Spleen (tissue), 7 donors: ENCODE results near the gene PEAK3.

ENCODE experiments used
- POLR2A ChIP-seq, 3 donors: fragments of 450-650 bp; IDR thresholded peaks; one replicate each; pipeline ENCODE4 v1.5.1; 2017; ENCODE audit warnings: antibody characterized with exemption in 3 of 3, mild to moderate bottlenecking in 1 of 3
- POLR2AphosphoS5 ChIP-seq, 3 donors: sonication (generic); formaldehyde crosslinking; IDR thresholded peaks; one replicate each; pipeline ENCODE4 v1.5.1; 2017; ENCODE audit warnings: antibody characterized with exemption in 3 of 3
- TF ChIP-seq, protein P1 (sequence below), 11 experiments: fragments of 200-600 bp in 7 of 11; fragments of 450-650 bp in 4 of 11; sonication (generic) in 4 of 11; IDR thresholded peaks in 8 of 11; conservative IDR thresholded peaks in 3 of 11; 1 replicate in 7 of 11; 2 replicates in 4 of 11; pipeline versions ENCODE4 v1.4.0 to v1.8.0; 2016 to 2021; ENCODE audit warnings: antibody characterized with exemption in 11 of 11, inconsistent platforms in 4 of 11, mild to moderate bottlenecking in 1 of 11
- donor health status: DM: no; HTN: no; CAD: no; lungs with moderate emphysema.
- donor health status: DM: no; HTN: no; CAD: no.
- donor health status: DM: no; HTN: no; CAD: no.

DNA sequence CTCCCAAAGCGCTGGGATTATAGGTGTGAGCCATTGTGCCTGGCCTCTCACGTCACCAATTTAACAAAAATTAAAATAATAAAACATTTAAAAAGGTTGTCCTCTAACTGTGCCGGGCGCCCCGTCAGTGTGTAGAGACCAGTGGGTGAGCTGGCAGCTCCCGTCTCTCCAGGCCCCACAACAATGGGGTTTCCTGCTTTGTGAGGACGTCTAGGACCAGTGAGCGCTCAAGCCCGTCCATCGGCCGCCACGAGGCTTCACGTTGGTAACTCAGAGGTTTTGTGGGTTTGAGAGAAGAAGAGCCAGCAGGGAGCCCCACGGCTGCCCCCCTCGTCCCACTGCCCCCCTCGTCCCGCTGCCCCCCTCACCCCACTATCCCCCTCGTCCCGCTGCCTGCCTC, 41.7 kb upstream of the PEAK3 start:
- TF ChIP-seq, protein P1, sequence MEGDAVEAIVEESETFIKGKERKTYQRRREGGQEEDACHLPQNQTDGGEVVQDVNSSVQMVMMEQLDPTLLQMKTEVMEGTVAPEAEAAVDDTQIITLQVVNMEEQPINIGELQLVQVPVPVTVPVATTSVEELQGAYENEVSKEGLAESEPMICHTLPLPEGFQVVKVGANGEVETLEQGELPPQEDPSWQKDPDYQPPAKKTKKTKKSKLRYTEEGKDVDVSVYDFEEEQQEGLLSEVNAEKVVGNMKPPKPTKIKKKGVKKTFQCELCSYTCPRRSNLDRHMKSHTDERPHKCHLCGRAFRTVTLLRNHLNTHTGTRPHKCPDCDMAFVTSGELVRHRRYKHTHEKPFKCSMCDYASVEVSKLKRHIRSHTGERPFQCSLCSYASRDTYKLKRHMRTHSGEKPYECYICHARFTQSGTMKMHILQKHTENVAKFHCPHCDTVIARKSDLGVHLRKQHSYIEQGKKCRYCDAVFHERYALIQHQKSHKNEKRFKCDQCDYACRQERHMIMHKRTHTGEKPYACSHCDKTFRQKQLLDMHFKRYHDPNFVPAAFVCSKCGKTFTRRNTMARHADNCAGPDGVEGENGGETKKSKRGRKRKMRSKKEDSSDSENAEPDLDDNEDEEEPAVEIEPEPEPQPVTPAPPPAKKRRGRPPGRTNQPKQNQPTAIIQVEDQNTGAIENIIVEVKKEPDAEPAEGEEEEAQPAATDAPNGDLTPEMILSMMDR (IDR thresholded peaks at IDR 0.05 in 8 of 11, conservative IDR thresholded peaks at IDR 0.05 in 3 of 11), result no peak
- TF ChIP-seq POLR2A (IDR thresholded peaks at IDR 0.05) (no peak), POLR2AphosphoS5 (IDR thresholded peaks at IDR 0.05) (no peak)
